ACC112 (cell line): Measurements from ENCODE around the gene ATXN1.
A peak's percentile ranks its signal among the peaks of the same experiment; 100 is the strongest.

ENCODE experiments used
- H2AFZ ChIP-seq: fragments of 200-600 bp; sonication (generic); one replicate; pipeline ENCODE4 v1.6.0; 2017; ENCODE audit warnings: antibody characterized with exemption, low read length; ENCODE audit not compliant: unreplicated experiment
- H3K27ac ChIP-seq: fragments of 200-600 bp; sonication (generic); 2 replicates; pipeline ENCODE4 v1.5.1; 2014; ENCODE audit warnings: low read depth, mild to moderate bottlenecking, antibody characterized with exemption, low read length, moderate library complexity
- H3K27me3 ChIP-seq: fragments of 200-600 bp; sonication (generic); 2 replicates; pipeline ENCODE4 v1.6.1; 2014; ENCODE audit warnings: mild to moderate bottlenecking, antibody characterized with exemption, low read length, moderate library complexity, mixed read lengths; ENCODE audit not compliant: insufficient read depth
- H3K36me3 ChIP-seq: fragments of 200-600 bp; sonication (generic); 2 replicates; pipeline ENCODE4 v1.6.1; 2016; ENCODE audit warnings: mild to moderate bottlenecking, antibody characterized with exemption, low read length, moderate library complexity, mixed read lengths; ENCODE audit not compliant: insufficient read depth
- H3K4me1 ChIP-seq: fragments of 200-600 bp; sonication (generic); one replicate; pipeline ENCODE4 v1.6.1; 2016; ENCODE audit warnings: low read length, mixed read lengths; ENCODE audit not compliant: insufficient read depth, unreplicated experiment, control insufficient read depth
- H3K4me3 ChIP-seq: fragments of 200-600 bp; sonication (generic); 2 replicates; pipeline ENCODE4 v1.5.1; 2014; ENCODE audit warnings: mild to moderate bottlenecking, low read depth, low read length
- H3K79me2 ChIP-seq: fragments of 200-600 bp; sonication (generic); one replicate; pipeline ENCODE4 v1.6.0; 2016; ENCODE audit warnings: low read length; ENCODE audit not compliant: control insufficient read depth, unreplicated experiment, insufficient read depth

Gene ATXN1

DNA sequence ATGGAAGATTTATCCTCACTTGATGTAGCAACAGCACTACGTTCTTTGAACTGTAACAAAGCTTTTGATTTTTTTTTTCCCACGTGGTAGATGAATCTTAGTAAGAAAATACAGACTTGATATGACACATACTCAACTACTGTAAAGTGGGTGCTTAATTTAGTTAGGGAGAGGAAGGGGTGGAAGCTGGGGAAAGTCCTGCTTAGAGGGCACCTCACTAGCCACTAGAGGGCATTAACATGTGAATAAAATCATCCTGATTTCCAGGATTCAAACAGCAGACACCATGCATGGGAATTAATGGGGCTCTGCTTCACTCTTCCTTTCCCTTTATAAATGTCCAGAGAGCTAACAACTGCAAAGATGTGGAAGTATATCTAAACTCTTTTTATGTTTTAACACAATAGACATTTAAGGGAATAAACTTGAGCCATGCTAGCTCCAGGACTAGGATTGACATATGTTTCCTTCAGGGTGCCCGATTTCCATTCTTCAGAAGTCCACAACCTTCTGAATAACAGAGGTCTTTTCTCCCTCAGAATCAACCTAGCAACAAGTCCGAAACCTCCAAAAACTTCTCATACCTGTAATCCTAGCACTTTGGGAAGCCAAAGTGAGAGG lies 250.1 kb downstream of the ATXN1 start:
- H3K79me2 ChIP-seq = peaks cover 3% of the 10 kb centered on the region
- H2AFZ ChIP-seq = no peak overlapping the region
- H3K4me1 ChIP-seq = peaks cover 12% of the 10 kb centered on the region
- no peaks in the 10 kb centered on the region for H3K36me3 ChIP-seq
- no peaks in the 10 kb centered on the region for H3K27me3 ChIP-seq
- no peak overlapping the region for H3K27ac ChIP-seq
- H3K4me3 ChIP-seq = no peak overlapping the region

DNA sequence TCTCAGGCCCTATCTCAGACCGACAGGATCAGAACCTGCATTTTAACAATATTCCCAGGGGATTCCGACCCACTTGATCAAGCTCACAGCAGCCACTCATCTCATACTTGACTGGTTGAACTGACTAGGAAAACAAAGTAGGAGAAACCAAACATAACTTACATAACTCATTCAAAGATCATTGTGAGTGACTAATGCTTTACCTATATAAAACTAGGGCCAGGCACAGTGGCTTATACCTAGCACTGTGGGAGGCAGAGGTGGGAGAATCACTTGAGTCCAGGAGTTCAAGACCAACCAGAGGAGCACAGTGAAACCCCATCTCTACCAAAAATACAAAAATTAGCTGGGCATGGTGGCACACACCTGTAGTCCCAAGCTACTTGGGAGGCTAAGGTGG lies 251.0 kb downstream of the ATXN1 start:
- Histone ChIP-seq H3K27me3 (no peaks in the 10 kb centered on the region), H3K79me2 (peaks cover 3% of the 10 kb centered on the region), H3K4me1 (peaks cover 21% of the 10 kb centered on the region), H3K27ac (no peak overlapping the region), H3K4me3 (no peak overlapping the region), H3K36me3 (no peaks in the 10 kb centered on the region), H2AFZ (no peak overlapping the region)

DNA sequence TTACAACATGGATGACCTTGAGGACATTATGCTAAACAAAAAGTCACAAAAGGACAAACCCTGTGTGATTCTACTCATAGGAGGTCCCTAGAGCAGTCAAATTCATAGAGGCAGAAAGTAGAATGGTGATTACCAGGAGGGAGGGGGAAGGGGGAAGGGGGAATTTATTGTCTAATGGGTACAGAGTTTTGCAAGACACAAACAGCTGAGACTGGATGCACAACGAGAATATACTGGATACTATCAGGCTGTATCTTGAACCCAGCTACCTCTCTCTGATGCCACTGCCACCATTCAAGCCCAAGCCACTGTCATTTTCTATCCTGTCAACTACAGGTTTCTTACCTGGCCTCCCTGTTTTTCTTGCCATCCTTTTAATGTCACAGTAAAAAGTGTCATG lies 252.3 kb downstream of the ATXN1 start:
- peaks cover 24% of the 10 kb centered on the region for H3K4me1 ChIP-seq

DNA sequence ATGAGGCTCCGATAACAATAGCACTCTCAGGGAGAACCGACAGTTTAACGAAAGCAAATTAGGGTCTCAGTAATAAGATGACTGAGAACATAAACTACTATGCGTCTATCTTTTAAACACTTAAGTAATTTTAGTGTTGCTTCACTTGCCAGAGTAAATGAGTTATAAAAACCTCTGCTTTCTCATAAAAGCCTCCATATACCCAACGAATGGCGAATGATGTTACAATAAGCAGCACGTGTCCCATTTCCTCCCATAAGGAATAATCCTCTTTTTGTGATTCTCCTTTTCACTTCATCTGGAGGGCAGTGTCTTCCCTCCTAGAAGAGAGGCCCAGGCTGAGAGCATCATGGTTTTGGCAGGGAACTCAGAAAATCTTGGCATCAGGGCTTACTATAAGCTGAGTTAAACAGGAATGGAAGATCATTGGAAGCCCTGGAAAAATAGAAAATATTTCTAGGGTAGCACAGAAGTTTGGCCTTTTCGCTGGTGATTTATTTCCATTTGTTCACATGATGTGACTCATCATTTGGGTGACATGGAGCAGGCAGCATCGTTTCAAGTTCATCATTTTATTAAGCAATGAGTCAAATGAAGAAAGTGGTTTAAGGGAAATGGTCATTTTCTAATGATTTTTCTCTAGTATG lies 255.4 kb downstream of the ATXN1 start:
- no peaks in the 10 kb centered on the region for H3K27me3 ChIP-seq
- H3K27ac ChIP-seq = peak overlapping the region; percentile 65
- no peak overlapping the region for H3K4me3 ChIP-seq
- H3K36me3 ChIP-seq = no peaks in the 10 kb centered on the region
- peaks cover 3% of the 10 kb centered on the region for H3K79me2 ChIP-seq
- H3K4me1 ChIP-seq = peaks cover 19% of the 10 kb centered on the region
- no peak overlapping the region for H2AFZ ChIP-seq

More for the DNA sequence above, 252.3 kb downstream of the ATXN1 start:
- Histone ChIP-seq H3K4me3 (no peak overlapping the region), H3K36me3 (no peaks in the 10 kb centered on the region), H3K27ac (no peak overlapping the region), H2AFZ (no peak overlapping the region), H3K79me2 (peaks cover 3% of the 10 kb centered on the region), H3K27me3 (no peaks in the 10 kb centered on the region)

DNA sequence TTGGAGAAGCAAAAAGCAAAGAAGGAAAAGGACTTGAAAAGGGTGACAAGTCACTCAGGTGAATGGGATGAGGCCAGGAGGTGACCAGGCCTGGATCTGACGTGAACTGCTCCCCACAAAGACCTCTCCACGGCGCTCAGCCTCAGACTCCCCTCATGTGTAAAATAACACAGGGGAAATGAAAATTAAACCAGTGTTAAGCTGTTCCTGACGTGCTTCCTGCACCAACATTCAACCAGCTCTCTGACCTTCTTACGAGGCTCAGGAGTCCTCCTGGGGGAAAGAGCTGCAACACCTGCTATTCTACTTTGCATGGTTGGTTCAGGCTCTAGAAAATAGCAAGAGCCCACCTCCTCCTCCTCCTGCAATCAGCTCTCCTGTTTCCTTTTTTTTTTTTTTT lies 256.7 kb downstream of the ATXN1 start:
- Histone ChIP-seq H3K79me2 (peaks cover 3% of the 10 kb centered on the region), H3K27me3 (no peaks in the 10 kb centered on the region), H3K36me3 (no peaks in the 10 kb centered on the region), H3K4me1 (peaks cover 18% of the 10 kb centered on the region), H2AFZ (no peak overlapping the region), H3K4me3 (no peak overlapping the region), H3K27ac (no peak overlapping the region)

DNA sequence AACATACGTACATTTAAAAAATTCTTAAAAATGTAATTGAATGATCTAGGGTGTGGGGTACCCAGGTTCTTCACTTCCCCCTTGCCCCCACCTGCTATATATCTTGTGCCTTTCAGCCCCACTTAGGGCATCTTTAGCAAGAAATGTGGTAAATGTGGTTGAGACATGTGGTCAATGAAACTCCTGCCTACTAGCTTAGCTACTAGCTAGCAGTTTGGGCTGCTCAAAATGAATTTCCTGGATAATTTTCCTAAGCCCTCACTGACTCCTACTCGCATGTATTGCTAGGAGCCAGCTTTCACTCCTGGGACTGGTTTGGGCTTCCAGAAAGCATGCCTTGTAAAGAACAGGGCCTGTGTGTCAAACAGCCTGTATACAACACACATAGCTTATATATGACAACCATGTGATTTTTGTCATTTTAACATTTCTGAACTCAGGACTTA lies 257.3 kb downstream of the ATXN1 start:
- Histone ChIP-seq H3K36me3 (0 out of 2 replicates have a peak, but pooled peaks cover under 1% of the 10 kb centered on the region), H3K27ac (no peak overlapping the region), H3K4me1 (peaks cover 18% of the 10 kb centered on the region), H3K27me3 (no peaks in the 10 kb centered on the region), H3K4me3 (no peak overlapping the region), H2AFZ (no peak overlapping the region), H3K79me2 (no peaks in the 10 kb centered on the region)

DNA sequence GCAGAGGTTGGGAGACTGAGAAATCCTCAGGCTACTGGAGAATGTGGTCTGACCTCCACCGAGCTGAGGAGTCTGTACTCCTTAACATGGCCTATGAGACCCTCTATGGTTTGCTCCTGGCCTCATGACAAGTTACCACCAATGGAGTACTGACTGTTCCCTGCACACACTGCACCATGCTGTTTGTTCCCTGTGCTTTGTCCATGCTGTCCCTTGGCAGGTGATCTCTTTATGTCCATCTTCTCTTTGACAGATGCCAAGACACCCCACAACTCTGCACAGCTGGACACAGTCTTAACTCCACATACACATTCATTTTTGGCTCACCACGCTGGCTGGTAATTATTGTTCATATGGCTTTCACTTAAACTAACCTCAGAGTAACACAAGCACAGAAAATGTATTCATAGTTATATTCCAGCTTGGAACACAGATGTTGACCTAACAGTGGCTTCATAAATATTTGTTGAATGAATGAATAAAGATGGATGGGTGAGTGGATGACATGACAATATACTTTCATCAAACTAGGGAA lies 258.0 kb downstream of the ATXN1 start:
- Histone ChIP-seq H3K27me3 (no peaks in the 10 kb centered on the region), H3K4me1 (peaks cover 18% of the 10 kb centered on the region), H3K36me3 (0 out of 2 replicates have a peak, but pooled peaks cover 6% of the 10 kb centered on the region), H2AFZ (no peak overlapping the region), H3K4me3 (no peak overlapping the region), H3K79me2 (no peaks in the 10 kb centered on the region), H3K27ac (no peak overlapping the region)

DNA sequence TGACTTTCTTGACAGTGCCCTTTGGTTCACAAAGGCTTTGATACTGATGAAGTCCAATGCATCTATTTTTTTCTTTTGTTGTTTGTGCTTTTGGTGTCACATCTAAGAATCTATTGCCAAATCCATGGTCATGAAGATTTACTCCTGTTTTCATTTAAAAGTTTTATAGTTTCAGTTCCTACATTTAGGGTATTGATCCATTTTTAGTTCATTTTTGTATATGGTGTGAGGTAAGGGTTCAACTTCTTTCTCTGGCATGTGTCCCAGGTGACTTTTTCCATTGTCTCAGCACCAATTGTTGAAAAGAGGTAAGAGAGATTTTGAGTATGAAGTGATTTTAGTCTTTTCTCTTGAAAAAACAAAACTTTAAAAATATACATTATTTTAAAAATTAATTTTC lies 262.3 kb downstream of the ATXN1 start:
- H3K27ac ChIP-seq = no peak overlapping the region
- no peaks in the 10 kb centered on the region for H3K79me2 ChIP-seq
- no peaks in the 10 kb centered on the region for H3K4me1 ChIP-seq
- H2AFZ ChIP-seq = no peak overlapping the region
- H3K4me3 ChIP-seq = no peak overlapping the region
- H3K36me3 ChIP-seq = 0 out of 2 replicates have a peak, but pooled peaks cover 6% of the 10 kb centered on the region
- no peaks in the 10 kb centered on the region for H3K27me3 ChIP-seq

DNA sequence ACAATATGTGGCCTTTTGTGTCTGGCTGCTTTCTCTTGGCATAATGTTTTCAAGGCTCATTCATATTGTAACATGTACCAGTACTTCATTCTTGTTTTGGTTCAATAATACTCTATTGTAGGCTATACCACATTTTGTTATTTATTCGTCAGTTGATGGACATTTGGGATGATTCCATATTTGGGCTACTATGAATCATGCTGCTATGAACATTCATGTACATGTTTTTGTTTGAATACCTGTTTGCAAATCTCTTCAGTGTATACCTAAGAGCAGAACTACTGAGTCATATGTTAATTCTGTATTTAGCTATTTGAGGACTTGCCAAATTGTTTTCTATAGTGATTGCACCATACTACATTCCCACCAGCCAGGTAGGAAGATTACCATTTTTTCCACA lies 263.0 kb downstream of the ATXN1 start:
- H2AFZ ChIP-seq = no peak overlapping the region
- no peaks in the 10 kb centered on the region for H3K79me2 ChIP-seq
- H3K4me3 ChIP-seq = no peak overlapping the region
- H3K27me3 ChIP-seq = no peaks in the 10 kb centered on the region
- H3K36me3 ChIP-seq = 0 out of 2 replicates have a peak, but pooled peaks cover 6% of the 10 kb centered on the region
- H3K27ac ChIP-seq = no peak overlapping the region
- H3K4me1 ChIP-seq = no peaks in the 10 kb centered on the region

DNA sequence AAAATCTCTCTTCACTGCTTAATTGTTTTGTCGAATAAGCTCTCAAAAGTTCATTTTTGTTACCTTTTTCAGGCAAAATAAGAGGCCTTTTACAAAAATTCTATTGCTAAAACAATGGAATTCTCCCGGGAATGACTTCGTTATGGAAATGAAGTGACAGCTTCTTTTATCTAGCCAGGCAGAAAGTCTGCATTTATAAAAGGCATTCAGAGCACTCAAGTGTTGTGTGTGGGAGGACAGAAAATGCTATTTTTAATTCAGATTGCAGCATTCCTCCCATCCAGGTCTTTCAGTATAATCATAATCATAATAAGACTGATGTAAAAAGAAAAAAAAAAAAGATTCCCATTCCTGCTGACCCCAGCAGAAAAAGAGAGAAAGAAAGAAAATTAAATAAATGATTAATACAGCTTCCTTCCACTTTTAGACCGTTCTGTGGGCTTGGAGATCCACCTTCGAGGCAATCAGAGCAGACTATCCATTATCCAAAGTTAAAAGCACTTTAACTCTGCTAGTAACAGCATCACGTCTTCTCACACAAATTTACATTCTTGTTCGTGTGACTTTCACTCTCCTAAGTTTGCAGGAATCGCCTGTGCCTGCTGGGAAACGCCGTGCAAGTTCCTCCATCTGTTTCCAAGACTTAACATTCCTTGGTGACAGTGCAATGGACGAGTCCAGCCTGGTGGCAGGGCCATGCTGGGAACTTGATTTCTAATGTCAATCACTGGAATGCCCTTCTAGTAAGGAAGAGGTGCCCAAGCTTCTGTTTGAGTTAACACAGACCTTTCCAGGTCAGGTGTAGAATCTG lies 264.1 kb downstream of the ATXN1 start:
- no peaks in the 10 kb centered on the region for H3K4me1 ChIP-seq
- 0 out of 2 replicates have a peak, but pooled peaks cover 6% of the 10 kb centered on the region for H3K36me3 ChIP-seq
- H3K27ac ChIP-seq = no peak overlapping the region
- H2AFZ ChIP-seq = no peak overlapping the region
- no peaks in the 10 kb centered on the region for H3K27me3 ChIP-seq
- no peak overlapping the region for H3K4me3 ChIP-seq
- no peaks in the 10 kb centered on the region for H3K79me2 ChIP-seq
